ENCODE measurements around the gene CLCN1.

The CLCN1 gene

GRCh38 chr7:143337216-143337615, 21.3 kb downstream of the CLCN1 start:
- no peak for TF ChIP-seq CTCF (IDR thresholded peaks at IDR 0.05; ENCODE audit: low read depth, low read length, missing control alignments)
- no peak overlapping the region for H3K4me3 ChIP-seq (replicated peaks; ENCODE audit: low read depth, low read length)
- no peak for DNase-seq (ENCODE audit: extremely low read depth, low read depth)

GRCh38 chr7:143341842-143342241, 25.9 kb downstream of the CLCN1 start:
- no peak for DNase-seq (ENCODE audit: extremely low read depth, low read depth)
- TF ChIP-seq CTCF (IDR thresholded peaks at IDR 0.05; ENCODE audit: low read depth, low read length, missing control alignments): no peak
- H3K4me3 ChIP-seq (replicated peaks; ENCODE audit: low read depth, low read length): no peak overlapping the region

- H3K4me3 ChIP-seq (replicated peaks; ENCODE audit: low read depth, low read length): no peak overlapping the region
- no peak for DNase-seq (ENCODE audit: extremely low read depth, low read depth)
- TF ChIP-seq CTCF (IDR thresholded peaks at IDR 0.05; ENCODE audit: low read depth, low read length, missing control alignments): no peak
These were observed 27.7 kb downstream of the CLCN1 start for GRCh38 chr7:143343596-143343995.

GRCh38 chr7:143345428-143345900, 29.6 kb downstream of the CLCN1 start:
- TF ChIP-seq CTCF (IDR thresholded peaks at IDR 0.05; ENCODE audit: low read depth, low read length, missing control alignments): peak; percentile 62
- DNase-seq (ENCODE audit: extremely low read depth, low read depth): peak; percentile 19
- no peak overlapping the region for H3K4me3 ChIP-seq (replicated peaks; ENCODE audit: low read depth, low read length)

- H3K4me3 ChIP-seq (replicated peaks; ENCODE audit: low read depth, low read length): no peak overlapping the region
- TF ChIP-seq CTCF (IDR thresholded peaks at IDR 0.05; ENCODE audit: low read depth, low read length, missing control alignments): no peak
These were observed 30.1 kb downstream of the CLCN1 start for GRCh38 chr7:143346018-143346417.

GRCh38 chr7:143347950-143348349, 32.0 kb downstream of the CLCN1 start:
- H3K4me3 ChIP-seq (replicated peaks; ENCODE audit: low read depth, low read length): no peak overlapping the region
- no peak for TF ChIP-seq CTCF (IDR thresholded peaks at IDR 0.05; ENCODE audit: low read depth, low read length, missing control alignments)
- DNase-seq (ENCODE audit: extremely low read depth, low read depth): no peak

More at GRCh38 chr7:143346018-143346417, 30.1 kb downstream of the CLCN1 start:
- no peak for DNase-seq (ENCODE audit: extremely low read depth, low read depth)

GRCh38 chr7:143351060-143351459, 35.1 kb downstream of the CLCN1 start:
- no peak for DNase-seq (ENCODE audit: extremely low read depth, low read depth)
- TF ChIP-seq CTCF (IDR thresholded peaks at IDR 0.05; ENCODE audit: low read depth, low read length, missing control alignments): no peak
- H3K4me3 ChIP-seq (replicated peaks; ENCODE audit: low read depth, low read length): no peak overlapping the region
